ENCODE measurements around the gene GINS1.

The GINS1 gene

DNA sequence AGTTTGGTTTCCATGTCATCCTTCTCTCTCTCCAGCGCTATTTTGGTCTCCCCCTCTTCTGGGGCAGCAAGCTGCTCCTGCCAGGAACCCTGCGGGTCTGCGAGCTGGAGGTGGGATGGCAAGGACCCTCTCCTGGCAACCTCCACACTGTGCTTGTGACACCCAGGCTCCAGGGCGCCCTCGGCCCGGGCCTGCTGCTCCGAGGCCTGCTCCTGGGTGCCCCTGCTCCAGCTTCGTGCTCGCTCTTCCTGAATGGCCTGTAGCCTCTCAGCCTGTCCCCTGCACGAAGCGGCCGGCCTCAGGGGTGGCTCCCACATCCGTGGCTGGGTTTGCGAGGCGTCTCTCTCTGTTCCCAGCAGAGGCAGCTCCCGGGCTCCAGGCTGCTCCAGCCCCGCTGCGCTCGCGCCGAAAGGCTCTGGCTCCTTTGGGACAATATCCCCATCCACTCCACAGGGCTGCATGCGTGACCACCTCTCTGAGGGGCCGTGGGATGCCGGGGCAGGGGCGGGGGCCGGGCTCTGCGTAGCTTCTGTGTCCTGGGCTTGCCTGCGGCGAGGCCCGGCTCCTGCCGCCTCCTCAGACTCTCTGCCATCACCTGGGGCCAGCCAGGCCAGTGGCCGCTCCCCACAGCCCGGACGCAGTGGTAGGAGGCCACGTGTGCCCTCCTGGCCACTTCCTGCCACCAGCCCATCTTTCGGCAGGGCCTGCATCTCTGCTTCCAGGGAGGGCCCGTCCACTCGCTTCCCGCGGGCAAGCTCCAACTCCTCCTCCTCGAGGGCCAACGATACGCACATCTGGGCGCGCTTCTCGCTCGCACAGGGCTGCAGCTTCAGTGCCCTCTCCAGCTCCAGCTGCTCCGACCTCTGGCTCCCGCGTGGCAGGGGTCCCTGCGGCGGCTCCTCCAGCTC, 68.9 kb downstream of the GINS1 start:
- Histone ChIP-seq H3K4me1 (ENCODE audit: control insufficient read depth, insufficient read depth, low read length) (no peaks in the 10 kb centered on the region), H3K36me3 (ENCODE audit: control insufficient read depth, insufficient read depth, low read length) (peaks cover 24% of the 10 kb centered on the region), H3K9me3 (ENCODE audit: control insufficient read depth, insufficient read depth, low read length) (no peaks in the 10 kb centered on the region), H3K27ac (ENCODE audit: low read length) (no peak overlapping the region), H3K4me3 (ENCODE audit: low read length) (no peak overlapping the region), H3K27me3 (ENCODE audit: control insufficient read depth, insufficient read depth, low read length) (no peaks in the 10 kb centered on the region)
- no CpG with 5 or more reads among the region's 52 CpGs for WGBS (ENCODE audit: insufficient coverage, insufficient read length)
- no peak for DNase-seq (ENCODE audit: low read depth, low spot score)

DNA sequence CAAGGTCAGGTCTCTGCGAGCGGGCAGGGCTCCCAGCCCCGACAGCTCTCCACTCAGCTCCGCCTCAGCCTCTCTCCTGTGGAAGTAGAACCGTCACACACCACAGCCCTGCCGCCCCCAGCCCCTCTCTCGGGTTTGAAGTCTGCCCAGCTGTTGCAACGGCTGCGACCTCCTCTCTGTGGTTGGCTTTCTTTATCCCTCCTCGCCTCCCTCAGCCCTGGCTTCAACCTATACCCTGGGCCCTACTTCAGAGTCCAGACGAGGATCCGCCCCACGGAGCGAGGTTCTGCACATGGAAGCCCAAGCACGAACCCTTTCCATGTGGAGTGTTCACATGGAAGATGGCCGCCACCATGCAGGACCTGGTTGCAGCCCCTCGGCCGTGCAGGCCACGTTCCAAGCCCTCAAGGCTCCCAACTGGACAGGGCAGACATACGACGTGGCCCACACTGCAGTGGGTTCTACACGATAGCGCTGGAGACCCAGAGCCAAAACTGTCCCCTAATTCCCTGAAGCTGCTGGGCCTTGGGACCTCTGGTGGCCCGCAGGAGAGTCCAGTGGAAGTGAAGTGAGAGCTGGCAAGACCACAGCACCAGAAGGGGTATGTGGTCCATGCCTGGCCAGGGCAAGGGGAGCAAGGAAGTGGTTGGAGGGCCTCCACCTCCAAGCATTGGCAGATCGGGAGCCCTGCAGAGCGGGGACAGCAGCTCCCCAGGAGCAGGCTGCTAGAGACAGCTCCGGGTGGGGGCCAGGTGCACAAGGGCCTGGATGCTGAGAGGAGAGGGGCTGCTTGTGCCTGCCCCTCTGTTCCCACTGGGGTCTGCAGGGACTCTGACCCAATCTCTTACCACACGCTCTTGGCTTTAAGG, 69.8 kb downstream of the GINS1 start:
- Histone ChIP-seq H3K9me3 (ENCODE audit: control insufficient read depth, insufficient read depth, low read length) (no peaks in the 10 kb centered on the region), H3K4me1 (ENCODE audit: control insufficient read depth, insufficient read depth, low read length) (no peaks in the 10 kb centered on the region), H3K4me3 (ENCODE audit: low read length) (no peak overlapping the region), H3K27me3 (ENCODE audit: control insufficient read depth, insufficient read depth, low read length) (no peaks in the 10 kb centered on the region), H3K27ac (ENCODE audit: low read length) (no peak overlapping the region), H3K36me3 (ENCODE audit: control insufficient read depth, insufficient read depth, low read length) (peaks cover 24% of the 10 kb centered on the region)
- DNase-seq (ENCODE audit: low read depth, low spot score) = no peak
- no CpG with 5 or more reads among the region's 28 CpGs for WGBS (ENCODE audit: insufficient coverage, insufficient read length)

DNA sequence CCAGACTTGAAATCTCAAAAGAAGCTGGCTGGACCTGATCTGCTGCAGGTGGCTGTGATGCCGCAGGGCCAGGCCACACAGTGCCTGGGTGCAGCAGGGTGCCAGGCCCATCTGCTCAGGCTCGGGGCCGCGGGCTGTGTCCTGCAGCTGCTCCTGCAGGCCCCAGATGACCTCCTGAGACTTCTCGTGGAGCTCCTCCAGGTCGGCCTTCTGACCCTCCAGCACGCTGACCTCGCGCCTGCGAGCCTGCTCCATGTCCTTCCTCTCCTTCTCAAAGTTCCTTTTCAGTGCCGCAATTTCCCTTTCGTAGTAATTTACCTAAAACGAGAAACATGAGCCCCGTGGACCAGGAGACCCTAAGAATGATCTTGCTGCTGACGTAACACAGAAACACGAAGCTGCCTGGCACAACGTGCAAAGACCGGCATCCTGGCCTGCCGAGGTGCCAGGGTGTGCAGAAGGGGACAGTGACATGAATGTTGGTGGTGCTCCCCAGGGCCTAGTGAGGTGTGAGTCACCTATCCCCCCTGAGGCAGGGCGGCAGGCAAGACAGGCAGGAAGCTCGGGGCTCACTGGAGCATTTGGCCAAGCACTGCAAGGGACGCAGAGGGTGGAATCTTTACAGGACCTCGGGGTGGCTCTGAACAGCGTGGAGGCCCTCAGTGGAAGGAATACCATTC, 71.6 kb downstream of the GINS1 start:
- no peaks in the 10 kb centered on the region for H3K27me3 ChIP-seq (ENCODE audit: control insufficient read depth, insufficient read depth, low read length)
- H3K9me3 ChIP-seq (ENCODE audit: control insufficient read depth, insufficient read depth, low read length) = no peaks in the 10 kb centered on the region
- WGBS (ENCODE audit: insufficient coverage, insufficient read length) = no CpG with 5 or more reads among the region's 24 CpGs
- peaks cover 27% of the 10 kb centered on the region for H3K36me3 ChIP-seq (ENCODE audit: control insufficient read depth, insufficient read depth, low read length)
- H3K4me1 ChIP-seq (ENCODE audit: control insufficient read depth, insufficient read depth, low read length) = no peaks in the 10 kb centered on the region
- DNase-seq (ENCODE audit: low read depth, low spot score) = no peak
- H3K4me3 ChIP-seq (ENCODE audit: low read length) = no peak overlapping the region
- H3K27ac ChIP-seq (ENCODE audit: low read length) = no peak overlapping the region

DNA sequence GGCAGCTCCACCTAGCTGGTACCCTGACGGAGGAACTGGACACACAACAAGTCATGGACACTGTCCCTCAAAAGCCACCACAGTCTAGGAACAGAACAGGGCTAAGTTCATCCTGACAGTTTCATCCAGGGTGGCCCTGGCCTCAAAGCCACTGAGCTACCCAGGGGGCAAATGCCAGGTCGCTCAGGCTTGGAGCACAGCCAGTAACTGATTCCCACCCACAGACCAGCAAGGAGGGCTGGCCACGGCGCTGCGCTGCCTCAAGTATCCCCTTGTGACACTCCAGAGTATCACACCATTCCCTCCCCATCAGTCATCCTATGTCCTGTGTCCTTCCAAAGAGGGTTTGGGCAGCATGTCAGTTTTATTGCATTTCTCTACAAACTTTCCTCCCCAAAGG, 72.2 kb downstream of the GINS1 start:
- no peaks in the 10 kb centered on the region for H3K27me3 ChIP-seq (ENCODE audit: control insufficient read depth, insufficient read depth, low read length)
- H3K4me1 ChIP-seq (ENCODE audit: control insufficient read depth, insufficient read depth, low read length) = no peaks in the 10 kb centered on the region
- DNase-seq (ENCODE audit: low read depth, low spot score) = no peak
- H3K27ac ChIP-seq (ENCODE audit: low read length) = no peak overlapping the region
- no peak overlapping the region for H3K4me3 ChIP-seq (ENCODE audit: low read length)
- H3K9me3 ChIP-seq (ENCODE audit: control insufficient read depth, insufficient read depth, low read length) = no peaks in the 10 kb centered on the region
- H3K36me3 ChIP-seq (ENCODE audit: control insufficient read depth, insufficient read depth, low read length) = peaks cover 27% of the 10 kb centered on the region
- WGBS (ENCODE audit: insufficient coverage, insufficient read length) = no CpG with 5 or more reads among the region's 5 CpGs

DNA sequence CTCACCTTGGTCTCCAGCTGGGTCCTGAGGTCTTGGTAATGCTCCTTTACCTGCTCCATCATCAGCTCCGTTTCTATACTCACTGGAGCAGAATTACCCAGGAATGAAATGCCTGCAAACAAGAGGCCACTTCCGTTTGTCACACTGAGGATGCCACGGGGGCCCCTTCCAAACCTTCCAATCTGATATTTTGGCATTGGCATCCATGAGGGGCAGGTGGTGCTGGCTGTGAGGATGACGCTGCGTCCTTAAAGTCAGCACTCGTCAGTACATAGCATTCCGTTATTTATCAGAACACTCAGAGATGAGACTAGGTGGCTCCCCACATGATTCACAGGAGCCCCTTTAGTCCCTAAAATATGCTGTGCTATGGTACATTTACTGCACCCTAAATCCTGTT, 72.7 kb downstream of the GINS1 start:
- H3K9me3 ChIP-seq (ENCODE audit: control insufficient read depth, insufficient read depth, low read length) = no peaks in the 10 kb centered on the region
- H3K4me1 ChIP-seq (ENCODE audit: control insufficient read depth, insufficient read depth, low read length) = no peaks in the 10 kb centered on the region
- H3K27ac ChIP-seq (ENCODE audit: low read length) = no peak overlapping the region
- peaks cover 27% of the 10 kb centered on the region for H3K36me3 ChIP-seq (ENCODE audit: control insufficient read depth, insufficient read depth, low read length)
- no CpG with 5 or more reads among the region's 7 CpGs for WGBS (ENCODE audit: insufficient coverage, insufficient read length)
- H3K27me3 ChIP-seq (ENCODE audit: control insufficient read depth, insufficient read depth, low read length) = no peaks in the 10 kb centered on the region
- H3K4me3 ChIP-seq (ENCODE audit: low read length) = no peak overlapping the region
- no peak for DNase-seq (ENCODE audit: low read depth, low spot score)

DNA sequence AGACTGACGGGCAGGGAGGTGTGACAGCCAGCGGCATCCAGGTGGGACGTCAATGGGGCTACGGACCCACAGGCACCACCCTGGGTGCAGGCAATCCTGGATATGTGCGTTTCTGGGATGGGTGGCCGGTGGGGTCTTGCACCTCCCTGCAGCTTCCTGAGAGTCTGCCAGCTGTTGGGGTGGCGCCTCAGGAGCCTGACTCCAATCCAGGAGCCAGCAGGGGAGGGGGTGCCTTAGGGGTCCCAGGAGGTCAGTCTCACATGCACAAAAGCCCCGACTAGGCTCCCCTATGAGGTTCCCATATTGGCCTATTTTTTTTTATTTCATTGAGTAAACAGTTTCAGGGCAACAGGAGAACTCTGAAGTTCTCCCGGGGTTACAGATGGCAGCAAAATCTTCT, 73.3 kb downstream of the GINS1 start:
- Histone ChIP-seq H3K27ac (ENCODE audit: low read length) (no peak overlapping the region), H3K4me1 (ENCODE audit: control insufficient read depth, insufficient read depth, low read length) (no peaks in the 10 kb centered on the region), H3K9me3 (ENCODE audit: control insufficient read depth, insufficient read depth, low read length) (no peaks in the 10 kb centered on the region), H3K4me3 (ENCODE audit: low read length) (no peak overlapping the region), H3K36me3 (ENCODE audit: control insufficient read depth, insufficient read depth, low read length) (peaks cover 25% of the 10 kb centered on the region), H3K27me3 (ENCODE audit: control insufficient read depth, insufficient read depth, low read length) (no peaks in the 10 kb centered on the region)
- DNase-seq (ENCODE audit: low read depth, low spot score) = no peak
- no CpG with 5 or more reads among the region's 9 CpGs for WGBS (ENCODE audit: insufficient coverage, insufficient read length)

DNA sequence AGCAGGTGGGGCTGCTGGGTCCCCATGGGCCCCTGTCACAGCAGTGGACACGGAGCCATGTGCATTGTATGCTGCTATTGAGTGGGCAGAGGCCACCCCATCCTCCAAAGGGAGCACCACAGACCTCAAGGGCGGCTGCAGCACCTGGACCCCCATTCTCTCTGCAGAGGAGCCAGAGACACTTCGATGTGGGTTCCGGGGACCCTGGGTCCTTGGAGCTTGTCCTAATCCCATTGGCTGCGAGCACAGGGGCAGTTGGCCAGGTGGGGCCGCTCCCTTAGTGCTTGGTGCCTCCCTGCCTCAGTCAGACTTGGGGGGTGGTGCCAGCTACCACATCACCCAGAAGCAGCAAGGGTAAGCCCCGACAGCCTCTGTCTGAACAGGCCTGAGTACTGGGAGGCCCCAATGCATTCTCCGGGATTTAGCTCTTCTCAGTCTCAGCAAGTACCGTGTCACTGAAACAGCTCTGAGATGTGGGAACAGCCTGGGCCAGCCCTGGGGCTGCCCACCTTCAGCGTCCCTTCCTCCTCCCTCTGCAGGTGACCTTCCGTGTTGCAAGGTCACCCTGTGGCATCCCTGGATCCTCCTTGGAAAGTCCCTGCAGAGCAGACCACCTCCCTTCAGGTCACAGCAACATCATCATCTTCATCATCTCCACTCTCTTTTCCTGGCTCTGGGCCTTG, 73.9 kb downstream of the GINS1 start:
- Histone ChIP-seq H3K27ac (ENCODE audit: low read length) (no peak overlapping the region), H3K27me3 (ENCODE audit: control insufficient read depth, insufficient read depth, low read length) (no peaks in the 10 kb centered on the region), H3K9me3 (ENCODE audit: control insufficient read depth, insufficient read depth, low read length) (no peaks in the 10 kb centered on the region), H3K36me3 (ENCODE audit: control insufficient read depth, insufficient read depth, low read length) (peaks cover 21% of the 10 kb centered on the region), H3K4me1 (ENCODE audit: control insufficient read depth, insufficient read depth, low read length) (peaks cover under 1% of the 10 kb centered on the region; the same call in 1 of the 2 replicates), H3K4me3 (ENCODE audit: low read length) (no peak overlapping the region)
- no CpG with 5 or more reads among the region's 11 CpGs for WGBS (ENCODE audit: insufficient coverage, insufficient read length)
- DNase-seq (ENCODE audit: low read depth, low spot score) = no peak

DNA sequence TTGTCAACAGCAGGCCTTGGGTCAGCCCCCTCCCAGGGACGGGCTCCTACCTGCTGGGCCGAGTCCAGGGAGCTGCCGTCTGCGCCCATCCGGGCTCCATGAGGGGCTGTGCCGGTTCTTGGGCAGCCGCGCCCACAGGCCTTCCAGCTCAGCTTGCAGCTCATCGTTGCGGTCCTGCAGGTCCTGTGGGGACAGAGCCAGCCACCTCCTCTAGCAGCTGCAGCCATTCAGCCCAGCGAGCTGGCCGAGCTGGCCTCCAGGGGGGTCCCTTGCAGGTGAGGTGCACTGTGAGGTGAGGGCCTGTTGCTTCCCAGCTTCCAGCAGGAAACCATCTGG, 74.4 kb downstream of the GINS1 start:
- H3K9me3 ChIP-seq (ENCODE audit: control insufficient read depth, insufficient read depth, low read length) = no peaks in the 10 kb centered on the region
- no peaks in the 10 kb centered on the region for H3K27me3 ChIP-seq (ENCODE audit: control insufficient read depth, insufficient read depth, low read length)
- no CpG with 5 or more reads among the region's 12 CpGs for WGBS (ENCODE audit: insufficient coverage, insufficient read length)
- DNase-seq (ENCODE audit: low read depth, low spot score) = no peak
- H3K27ac ChIP-seq (ENCODE audit: low read length) = no peak overlapping the region
- H3K36me3 ChIP-seq (ENCODE audit: control insufficient read depth, insufficient read depth, low read length) = peaks cover 18% of the 10 kb centered on the region
- H3K4me3 ChIP-seq (ENCODE audit: low read length) = no peak overlapping the region
- H3K4me1 ChIP-seq (ENCODE audit: control insufficient read depth, insufficient read depth, low read length) = peaks cover 2% of the 10 kb centered on the region; the same call in 1 of the 2 replicates

DNA sequence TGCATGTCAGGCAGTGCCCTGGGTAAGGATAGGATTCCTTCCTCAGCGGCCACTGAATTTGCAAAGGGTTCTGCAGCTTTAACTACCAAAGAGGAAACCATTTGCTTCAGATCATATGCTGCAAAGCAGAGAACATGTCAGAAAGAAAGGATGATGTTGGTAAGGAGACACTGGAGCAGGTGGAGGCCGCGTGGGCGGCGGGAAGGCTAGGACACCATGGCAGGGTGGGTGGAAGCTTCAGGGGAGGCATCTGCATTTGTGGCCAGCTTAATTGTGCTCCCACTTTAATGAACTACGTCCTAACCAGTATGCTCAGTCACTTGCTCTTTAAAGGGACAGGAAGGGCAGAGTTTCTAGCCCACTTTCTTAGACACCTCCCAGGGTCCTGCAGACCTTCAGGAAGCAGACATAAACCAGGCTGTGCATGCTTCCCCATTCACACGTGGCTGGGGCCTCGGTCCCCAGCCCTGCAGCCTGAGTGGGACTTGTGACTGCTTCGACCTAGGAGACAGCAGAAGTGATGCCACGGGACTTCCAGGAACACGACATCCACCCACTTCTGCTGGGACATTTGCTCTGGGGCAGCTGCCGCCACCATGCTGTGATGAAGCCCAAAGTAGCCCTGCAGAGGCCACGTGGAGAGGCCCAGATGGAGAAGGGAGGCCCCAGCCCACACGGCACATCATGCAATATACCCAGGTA, 76.1 kb downstream of the GINS1 start:
- Histone ChIP-seq H3K36me3 (ENCODE audit: control insufficient read depth, insufficient read depth, low read length) (peaks cover 20% of the 10 kb centered on the region), H3K4me1 (ENCODE audit: control insufficient read depth, insufficient read depth, low read length) (peaks cover 2% of the 10 kb centered on the region; the same call in 1 of the 2 replicates), H3K4me3 (ENCODE audit: low read length) (no peak overlapping the region), H3K9me3 (ENCODE audit: control insufficient read depth, insufficient read depth, low read length) (no peaks in the 10 kb centered on the region), H3K27me3 (ENCODE audit: control insufficient read depth, insufficient read depth, low read length) (no peaks in the 10 kb centered on the region), H3K27ac (ENCODE audit: low read length) (no peak overlapping the region)
- no peak for DNase-seq (ENCODE audit: low read depth, low spot score)
- WGBS (ENCODE audit: insufficient coverage, insufficient read length) = no CpG with 5 or more reads among the region's 14 CpGs

Data from iPS DF 6.9 (cell line).